GM19193 (cell line): ENCODE data around the gene ZCWPW1.

Source experiments
- POLR2A ChIP-seq: IDR thresholded peaks from 4 replicates; pipeline ENCODE4 v1.6.1; 2011; ENCODE audit not compliant: insufficient read depth, insufficient read length; ENCODE audit errors: extremely low read depth

ZCWPW1 gene, protein sequence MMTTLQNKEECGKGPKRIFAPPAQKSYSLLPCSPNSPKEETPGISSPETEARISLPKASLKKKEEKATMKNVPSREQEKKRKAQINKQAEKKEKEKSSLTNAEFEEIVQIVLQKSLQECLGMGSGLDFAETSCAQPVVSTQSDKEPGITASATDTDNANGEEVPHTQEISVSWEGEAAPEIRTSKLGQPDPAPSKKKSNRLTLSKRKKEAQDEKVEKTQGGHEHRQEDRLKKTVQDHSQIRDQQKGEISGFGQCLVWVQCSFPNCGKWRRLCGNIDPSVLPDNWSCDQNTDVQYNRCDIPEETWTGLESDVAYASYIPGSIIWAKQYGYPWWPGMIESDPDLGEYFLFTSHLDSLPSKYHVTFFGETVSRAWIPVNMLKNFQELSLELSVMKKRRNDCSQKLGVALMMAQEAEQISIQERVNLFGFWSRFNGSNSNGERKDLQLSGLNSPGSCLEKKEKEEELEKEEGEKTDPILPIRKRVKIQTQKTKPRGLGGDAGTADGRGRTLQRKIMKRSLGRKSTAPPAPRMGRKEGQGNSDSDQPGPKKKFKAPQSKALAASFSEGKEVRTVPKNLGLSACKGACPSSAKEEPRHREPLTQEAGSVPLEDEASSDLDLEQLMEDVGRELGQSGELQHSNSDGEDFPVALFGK

DNA sequence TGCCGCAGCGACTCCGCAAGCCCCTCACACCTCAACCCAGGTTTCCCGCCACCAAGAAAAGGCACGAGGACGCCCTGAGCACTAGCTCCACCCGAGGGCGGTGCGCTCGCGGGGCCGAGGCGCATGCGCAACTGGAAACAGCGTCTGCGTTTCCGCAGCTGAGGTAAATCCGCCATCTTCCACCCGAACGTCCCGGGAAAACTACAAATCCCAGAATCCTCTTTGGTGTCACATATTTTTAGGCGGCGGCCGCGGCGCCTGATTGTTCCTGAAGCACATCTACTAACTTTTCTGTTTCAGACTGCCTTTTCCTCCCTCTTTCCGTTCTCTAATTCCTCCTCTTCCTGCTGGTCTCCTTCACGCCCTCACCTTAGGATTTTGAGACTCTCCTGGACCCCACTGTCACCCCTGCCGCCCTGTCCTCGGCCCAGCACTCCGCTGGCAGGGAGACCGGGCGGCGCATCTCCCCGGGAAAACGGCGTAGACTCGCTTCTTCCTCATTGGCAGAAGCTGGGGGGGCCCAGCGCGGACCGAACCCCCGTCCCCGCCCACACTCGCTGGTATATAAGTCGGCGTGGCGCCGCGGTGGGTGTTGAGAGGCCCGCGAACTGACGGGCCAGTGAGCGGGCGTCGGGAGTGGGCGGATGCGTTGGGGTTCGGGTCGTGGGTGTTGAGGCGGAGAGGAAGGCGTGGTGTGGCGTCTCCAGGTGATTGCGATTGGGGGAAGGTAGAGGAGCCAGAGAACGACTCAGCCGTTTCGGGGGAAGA is at the start of gene ZCWPW1:
ZCWPW1 (minus strand) TSS at position 505 of the 768 bp plus-strand sequence. CDS start 8,054 bp downstream, outside the sequence.
- peak; percentile 100 for TF ChIP-seq POLR2A

- TF ChIP-seq POLR2A = no peak
These were observed 49.4 kb upstream of the ZCWPW1 start for GRCh38 chr7:100477871-100478267.

GRCh38 chr7:100476903-100477870 is 48.7 kb upstream of the ZCWPW1 start:
- no peak for TF ChIP-seq POLR2A

DNA sequence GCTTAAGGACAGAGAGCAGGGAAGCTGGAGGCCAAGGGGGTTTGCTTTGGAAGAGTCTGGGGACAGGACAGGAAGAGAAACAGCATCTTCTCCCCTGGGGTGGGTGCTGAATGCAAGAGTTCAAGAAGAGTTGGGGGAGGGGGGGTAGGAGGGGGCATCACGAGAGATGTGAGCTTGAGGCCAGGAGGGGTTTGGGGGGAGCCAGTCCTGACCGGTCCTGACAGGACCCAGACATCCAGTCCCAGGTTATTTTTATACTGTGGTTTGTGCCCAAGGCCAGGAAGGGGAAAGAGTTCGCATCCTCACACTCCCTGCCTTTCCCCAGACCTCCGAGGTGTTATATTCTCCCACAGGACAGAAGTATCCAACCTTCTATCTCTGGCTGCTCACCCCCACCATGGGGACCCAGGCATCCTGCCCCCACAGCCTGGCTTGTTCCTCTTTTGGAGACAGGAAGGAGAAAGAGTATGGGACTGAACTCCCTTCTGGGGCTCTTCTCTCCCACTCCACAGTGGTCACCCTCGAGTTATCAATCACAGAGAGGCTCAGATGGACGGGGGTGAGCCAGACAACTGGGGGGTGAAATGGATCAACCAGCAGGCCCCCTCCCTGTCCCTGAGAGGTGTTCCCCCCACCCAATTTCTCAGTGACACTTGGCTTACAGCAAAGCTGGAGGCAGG is 47.7 kb upstream of the ZCWPW1 start:
- no peak for TF ChIP-seq POLR2A

DNA sequence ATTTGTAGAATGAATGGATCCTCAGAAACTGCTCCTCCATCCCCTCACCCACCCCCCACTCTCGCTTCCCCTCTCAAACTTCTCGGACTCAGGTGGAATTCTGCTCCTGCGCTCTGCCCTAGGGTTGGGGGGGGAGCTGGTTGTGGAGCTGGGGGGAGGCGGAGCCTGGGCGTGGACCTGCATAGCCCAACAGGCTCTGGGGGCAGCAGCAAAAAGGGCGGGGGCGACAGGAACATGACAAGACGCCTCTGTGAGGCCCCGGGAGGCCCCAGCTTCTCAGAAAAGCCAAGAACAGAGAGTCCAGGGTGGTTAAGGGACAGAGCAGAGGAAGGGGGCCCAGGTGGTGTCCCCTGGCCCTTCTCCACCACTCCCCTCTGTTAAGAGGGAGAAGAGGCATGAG is 47.0 kb upstream of the ZCWPW1 start:
- TF ChIP-seq POLR2A = no peak

DNA sequence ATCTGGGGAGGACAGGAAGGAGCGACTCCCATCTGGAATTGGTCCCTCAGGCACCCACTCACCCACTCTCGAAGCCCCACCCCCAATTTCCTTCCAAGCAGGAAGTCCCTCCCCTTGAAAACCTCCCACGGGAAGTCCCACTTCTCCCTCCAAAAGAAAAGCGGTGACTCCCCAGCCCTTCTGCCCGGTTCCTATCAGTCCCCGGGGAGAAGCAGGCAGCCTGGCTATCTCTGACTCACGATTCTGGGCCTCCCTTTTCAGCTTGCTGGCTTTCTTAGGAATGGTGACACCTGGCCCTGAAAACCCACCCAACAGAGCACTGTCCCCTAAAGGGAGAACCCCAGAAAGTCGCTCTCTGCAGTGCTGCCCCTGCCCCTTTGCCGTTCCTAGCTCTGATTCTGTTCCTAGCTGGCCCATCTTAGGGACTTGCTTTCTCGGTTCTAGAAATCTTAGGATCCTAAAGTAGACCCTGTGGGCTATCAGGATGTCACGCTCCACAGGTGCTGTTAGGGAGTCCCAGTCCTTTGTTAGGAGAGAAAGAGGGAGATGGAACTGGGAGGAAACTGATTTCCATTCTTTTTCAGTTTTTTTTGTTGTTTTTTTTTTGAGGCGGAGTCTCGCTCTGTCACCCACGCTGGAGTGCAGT is 44.5 kb upstream of the ZCWPW1 start:
- TF ChIP-seq POLR2A = no peak

- no peak for TF ChIP-seq POLR2A
These were observed 43.8 kb upstream of the ZCWPW1 start for GRCh38 chr7:100472121-100472851.

- no peak for TF ChIP-seq POLR2A
These were observed 42.5 kb upstream of the ZCWPW1 start for GRCh38 chr7:100471021-100471420.

- no peak for TF ChIP-seq POLR2A
These were observed 40.9 kb upstream of the ZCWPW1 start for GRCh38 chr7:100469227-100470044.

DNA sequence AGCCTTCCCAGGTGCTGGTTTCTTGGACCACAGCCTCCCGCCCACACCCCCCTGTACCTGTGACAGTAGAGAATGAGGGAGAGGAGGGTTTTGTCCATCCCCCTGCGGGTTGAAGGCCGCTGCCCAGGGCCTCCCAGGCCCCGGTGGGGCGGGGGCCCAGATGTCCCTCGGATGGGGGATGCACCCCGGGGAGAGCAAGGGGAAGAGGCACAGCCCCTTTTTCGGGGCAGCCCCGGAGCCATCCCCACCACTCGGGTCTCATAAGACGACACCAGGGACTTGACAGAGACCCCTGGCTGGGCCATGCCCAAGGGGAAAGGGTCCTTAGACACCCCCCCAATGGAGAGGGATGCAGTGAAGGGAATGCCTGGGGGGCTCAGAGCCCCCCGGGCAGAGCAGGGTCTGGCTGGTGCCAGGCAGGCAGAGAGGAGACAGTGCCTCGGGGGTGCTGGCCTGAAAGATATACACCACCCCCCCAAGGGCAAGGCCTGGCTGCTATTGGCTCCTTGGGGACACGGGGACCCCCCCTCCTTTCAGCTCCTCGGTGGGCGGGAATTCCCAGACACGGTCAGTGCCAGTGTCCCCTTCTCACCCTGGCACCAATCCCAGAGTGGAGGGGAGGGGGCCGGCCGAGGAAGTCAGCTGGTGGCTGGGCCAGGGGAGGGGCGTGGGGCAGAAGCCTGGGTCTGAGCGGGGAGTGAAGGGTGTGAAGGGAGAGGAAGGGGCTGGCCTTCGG is 39.3 kb upstream of the ZCWPW1 start:
- no peak for TF ChIP-seq POLR2A
